ENCODE data around the gene PDE4D.

PDE4D gene

GRCh38 chr5:58925627-58926540 lies 967.6 kb downstream of the PDE4D start:
- DNase-seq (ENCODE audit: low read depth), result no peak

GRCh38 chr5:58924306-58924705 lies 969.2 kb downstream of the PDE4D start:
- DNase-seq (ENCODE audit: low read depth), result no peak

- DNase-seq (ENCODE audit: low read depth), result no peak
Observed at GRCh38 chr5:58923355-58923754, 970.2 kb downstream of the PDE4D start.

GRCh38 chr5:58922461-58923171 lies 970.9 kb downstream of the PDE4D start:
- DNase-seq (ENCODE audit: low read depth), result no peak

GRCh38 chr5:58921159-58921558 lies 972.4 kb downstream of the PDE4D start:
- no peak for DNase-seq (ENCODE audit: low read depth)

GRCh38 chr5:58919833-58920232 lies 973.7 kb downstream of the PDE4D start:
- DNase-seq (ENCODE audit: low read depth), result no peak

Data from activated T-cell treated with anti-CD3 and anti-CD28 coated beads for 24 hours (primary cell).